K562 (cell line): ENCODE measurements around the gene DEPDC1B. TPM values are rescaled to one million over a fixed set of nuclear protein-coding genes. Genes with fewer than 3 reads are reported as not detected.

Experiments
- CTCF ChIP-seq, 3 experiments: IDR thresholded peaks in 2 of 3; conservative IDR thresholded peaks in 1 of 3; 2 replicates each; pipeline ENCODE4 v1.5.1; 2011 to 2012; ENCODE audit warnings: low read length in 3 of 3, mild to moderate bottlenecking in 3 of 3, control low read depth in 2 of 3, improper control_type of control experiment in 1 of 3, inconsistent platforms in 1 of 3, low read depth in 1 of 3, mixed read lengths in 1 of 3, moderate library complexity in 1 of 3; ENCODE audit not compliant: insufficient read depth in 2 of 3
- GMEB1 ChIP-seq: fragments of 250-450 bp; sonication (Bioruptor Pico); IDR thresholded peaks from 2 replicates; pipeline ENCODE4 v1.4.0; 2020; ENCODE audit warnings: mild to moderate bottlenecking
- HBP1 ChIP-seq: fragments of 450-650 bp; formaldehyde crosslinking; IDR thresholded peaks from 2 replicates; pipeline ENCODE4 v1.4.0; 2022; ENCODE audit warnings: missing genetic modification characterization
- HMG20A ChIP-seq: fragments of 450-650 bp; formaldehyde crosslinking; conservative IDR thresholded peaks from 2 replicates; pipeline ENCODE4 v1.4.0; 2020; ENCODE audit warnings: mild to moderate bottlenecking, mixed read lengths
- MYBL2 ChIP-seq, 2 experiments: fragments of 450-650 bp in 1 of 2; sonication (generic) in 1 of 2; formaldehyde crosslinking in 1 of 2; IDR thresholded peaks; 2 replicates each; pipeline versions ENCODE4 v1.6.1 to v1.8.1; 2017 to 2022; ENCODE audit warnings: borderline replicate concordance in 1 of 2, inconsistent platforms in 1 of 2, low read depth in 1 of 2, mild to moderate bottlenecking in 1 of 2, missing genetic modification reagents in 1 of 2, moderate library complexity in 1 of 2
- PHB ChIP-seq: fragments of 250-450 bp; sonication (Bioruptor Pico); IDR thresholded peaks from 2 replicates; pipeline ENCODE4 v1.5.0; 2021
- RNF219 ChIP-seq: fragments of 250-450 bp; sonication (Bioruptor Pico); IDR thresholded peaks from 2 replicates; pipeline ENCODE4 v1.5.0; 2022; ENCODE audit warnings: mild to moderate bottlenecking
- TBL1XR1 ChIP-seq, 2 experiments: IDR thresholded peaks; 2 replicates each; pipeline ENCODE4 v1.6.1; 2012; ENCODE audit warnings: improper control_type of control experiment in 2 of 2, low read length in 2 of 2, mild to moderate bottlenecking in 1 of 2
- ZBTB33 ChIP-seq: sonication (generic); formaldehyde crosslinking; IDR thresholded peaks from 2 replicates; pipeline ENCODE4 v1.8.1; 2023; ENCODE audit warnings: mild to moderate bottlenecking, missing genetic modification reagents
- ZNF12 ChIP-seq: sonication (generic); formaldehyde crosslinking; IDR thresholded peaks from 2 replicates; pipeline ENCODE4 v1.4.0; 2020; ENCODE audit warnings: mild to moderate bottlenecking, missing genetic modification reagents
- ZNF274 ChIP-seq: IDR thresholded peaks from 2 replicates; pipeline ENCODE4 v1.6.1; 2011; ENCODE audit warnings: low read depth, mild to moderate bottlenecking, low read length, moderate library complexity, borderline replicate concordance
- ZNF277 ChIP-seq: fragments of 250-450 bp; sonication (Bioruptor Pico); IDR thresholded peaks from 2 replicates; pipeline ENCODE4 v1.8.0; 2022; ENCODE audit warnings: inconsistent platforms, mild to moderate bottlenecking, moderate library complexity, borderline replicate concordance
- ZNF311 ChIP-seq: fragments of 250-450 bp; sonication (Bioruptor Pico); IDR thresholded peaks from 2 replicates; pipeline ENCODE4 v1.4.0; 2020; ENCODE audit warnings: mild to moderate bottlenecking, moderate library complexity
- ZNF316 ChIP-seq: fragments of 450-650 bp; IDR thresholded peaks from 2 replicates; pipeline ENCODE4 v1.6.1; 2016
- polyA plus RNA-seq, 8 experiments: library from polyadenylated mRNA; depleted of rRNA in 4 of 8; stranded (reverse) in 5 of 8; unstranded in 3 of 8; fragments of >200 nt; fragmentation: Nextera tagmentation in 2 of 8; fragmentation: Illumina TruSeq in 1 of 8; extraction: Ambion mirVana in 2 of 8; extraction: Trizol in 1 of 8; gene quantifications; 2 replicates each; pipeline versions ENCODE4 v1.2.1 to v1.2.3, GENCODE V29; 2011 to 2014; ENCODE audit warnings: inconsistent platforms in 1 of 8, missing spikeins in 1 of 8
- total RNA-seq, 7 experiments: library from RNA; depleted of rRNA in 6 of 7; stranded (reverse); fragments of >200 nt in 6 of 7; fragmentation: Illumina TruSeq in 2 of 7; extraction: Trizol in 2 of 7; gene quantifications; 2 replicates each; pipeline versions ENCODE4 v1.2.1 to v1.2.3, GENCODE V29; 2011 to 2021; ENCODE audit warnings: low replicate concordance in 1 of 7

Gene DEPDC1B
- total and polyA plus RNA-seq, 9 of the 15 experiments (the other 6 are each of a cell fraction or from before 2014, with no cell fraction given): 36.0 to 67.2 (median 44.5) TPM

- no peak for TF ChIP-seq HMG20A (CRISPR knock-in tag)
- peak; percentile 13 to 60 (median 53); a peak in 4 of 6 replicates for TF ChIP-seq CTCF (IDR thresholded peaks at IDR 0.05 in 2 of 3, conservative IDR thresholded peaks at IDR 0.05 in 1 of 3; ENCODE audit: insufficient read depth in 2 of 3, low read depth in 1 of 3, low read length in 3 of 3)
- TF ChIP-seq TBL1XR1 (IDR thresholded peaks at IDR 0.05; ENCODE audit: low read length in 2 of 2): peak in 1 of 2 experiments; percentile 63; a peak in 1 of 4 replicates
- TF ChIP-seq GMEB1 (CRISPR knock-in tag): 0 out of 2 replicates have a peak, but pooled peaks have one; percentile 4
- no peak for TF ChIP-seq ZNF311
- TF ChIP-seq ZNF277 (CRISPR knock-in tag): no peak
- peak; percentile 39; the same call in 1 of the 2 replicates for TF ChIP-seq ZBTB33 (CRISPR knock-in tag)
- TF ChIP-seq RNF219 (CRISPR knock-in tag): no peak
- peak; percentile 97 for TF ChIP-seq MYBL2 (IDR thresholded peaks at IDR 0.05; ENCODE audit: low read depth)
- peak; percentile 97; the same call in 1 of the 2 replicates for TF ChIP-seq MYBL2 (CRISPR knock-in tag; IDR thresholded peaks at IDR 0.05; ENCODE audit: borderline replicate concordance)
- no peak; the same call in 1 of the 2 replicates for TF ChIP-seq ZNF12
- no peak for TF ChIP-seq HBP1 (CRISPR knock-in tag)
- no peak for TF ChIP-seq ZNF316
- TF ChIP-seq PHB: 0 out of 2 replicates have a peak, but pooled peaks have one; percentile 10
- no peak for TF ChIP-seq ZNF274
Measured at GRCh38 chr5:60699609-60700415, at the start of gene DEPDC1B (continued).
